ENCODE data around the gene CAND2. TPM values are rescaled to one million over a fixed set of nuclear protein-coding genes. Genes with fewer than 3 reads are reported as not detected.

Gene CAND2
- total and polyA plus RNA-seq, 9 of the 15 experiments (the other 6 are each of a cell fraction or from before 2014, with no cell fraction given), result 0.91 to 14.9 (median 4.3) TPM

DNA sequence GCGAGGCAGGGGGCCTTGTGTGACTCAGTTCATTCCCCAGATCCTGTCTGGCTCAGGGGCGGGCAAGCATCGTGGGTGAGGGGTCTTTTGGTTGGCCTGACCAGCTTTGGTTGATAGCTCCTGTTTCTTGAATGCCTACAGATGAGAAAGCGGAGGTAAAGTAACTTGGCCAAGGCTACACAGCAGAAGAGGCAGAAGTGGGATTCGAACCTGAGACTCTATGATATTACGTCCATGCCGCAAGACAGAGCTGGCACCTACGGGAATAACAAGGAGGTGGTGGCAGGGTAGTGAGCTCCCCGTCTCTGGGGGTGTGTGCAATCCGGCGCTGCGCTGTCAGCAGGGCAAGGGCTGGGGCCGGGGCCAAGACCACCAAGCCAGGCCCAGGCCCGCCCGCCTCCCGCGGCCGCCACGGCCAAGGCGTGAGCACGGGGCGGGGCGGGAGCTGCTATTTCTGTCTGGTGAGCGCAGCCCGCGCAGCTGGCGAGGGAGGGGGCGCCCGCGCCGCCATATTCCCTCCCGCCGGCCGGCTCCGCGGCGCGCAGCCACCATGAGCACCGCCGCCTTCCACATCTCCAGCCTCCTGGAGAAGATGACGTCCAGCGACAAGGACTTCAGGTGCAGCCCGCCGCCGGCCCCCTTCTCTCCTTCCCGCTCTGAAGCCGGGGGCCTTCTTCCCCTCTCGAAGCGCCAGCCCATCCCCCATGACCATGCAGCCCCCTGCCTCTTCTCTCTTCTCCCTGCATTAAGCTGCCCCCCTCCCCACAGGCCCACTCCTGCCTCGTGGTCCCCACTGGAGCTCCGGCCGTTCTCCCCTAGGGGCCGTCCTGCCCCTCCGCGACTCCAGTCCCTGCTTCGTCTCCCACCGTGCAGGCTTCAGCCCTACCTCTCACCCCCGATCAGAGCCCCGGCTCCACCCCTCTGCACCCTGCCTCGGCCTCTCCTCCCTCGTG, at the start of gene CAND2 (continued):
- TF ChIP-seq ZC3H8 (IDR thresholded peaks at IDR 0.05), result no peak
- TF ChIP-seq, protein P1, sequence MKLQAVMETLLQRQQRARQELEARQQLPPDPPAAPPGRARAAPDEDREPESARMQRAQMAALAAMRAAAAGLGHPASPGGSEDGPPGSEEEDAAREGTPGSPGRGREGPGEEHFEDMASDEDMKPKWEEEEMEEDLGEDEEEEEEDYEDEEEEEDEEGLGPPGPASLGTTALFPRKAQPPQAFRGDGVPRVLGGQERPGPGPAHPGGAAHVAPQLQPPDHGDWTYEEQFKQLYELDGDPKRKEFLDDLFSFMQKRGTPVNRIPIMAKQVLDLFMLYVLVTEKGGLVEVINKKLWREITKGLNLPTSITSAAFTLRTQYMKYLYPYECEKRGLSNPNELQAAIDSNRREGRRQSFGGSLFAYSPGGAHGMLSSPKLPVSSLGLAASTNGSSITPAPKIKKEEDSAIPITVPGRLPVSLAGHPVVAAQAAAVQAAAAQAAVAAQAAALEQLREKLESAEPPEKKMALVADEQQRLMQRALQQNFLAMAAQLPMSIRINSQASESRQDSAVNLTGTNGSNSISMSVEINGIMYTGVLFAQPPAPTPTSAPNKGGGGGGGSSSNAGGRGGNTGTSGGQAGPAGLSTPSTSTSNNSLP (IDR thresholded peaks at IDR 0.05; ENCODE audit: borderline replicate concordance, low read depth, low read length), result no peak
- TF ChIP-seq, protein P2, sequence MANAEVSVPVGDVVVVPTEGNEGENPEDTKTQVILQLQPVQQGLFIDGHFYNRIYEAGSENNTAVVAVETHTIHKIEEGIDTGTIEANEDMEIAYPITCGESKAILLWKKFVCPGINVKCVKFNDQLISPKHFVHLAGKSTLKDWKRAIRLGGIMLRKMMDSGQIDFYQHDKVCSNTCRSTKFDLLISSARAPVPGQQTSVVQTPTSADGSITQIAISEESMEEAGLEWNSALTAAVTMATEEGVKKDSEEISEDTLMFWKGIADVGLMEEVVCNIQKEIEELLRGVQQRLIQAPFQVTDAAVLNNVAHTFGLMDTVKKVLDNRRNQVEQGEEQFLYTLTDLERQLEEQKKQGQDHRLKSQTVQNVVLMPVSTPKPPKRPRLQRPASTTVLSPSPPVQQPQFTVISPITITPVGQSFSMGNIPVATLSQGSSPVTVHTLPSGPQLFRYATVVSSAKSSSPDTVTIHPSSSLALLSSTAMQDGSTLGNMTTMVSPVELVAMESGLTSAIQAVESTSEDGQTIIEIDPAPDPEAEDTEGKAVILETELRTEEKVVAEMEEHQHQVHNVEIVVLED (CRISPR knock-in tag; IDR thresholded peaks at IDR 0.05), result no peak
- no peak for TF ChIP-seq BACH1 (tag; IDR thresholded peaks at IDR 0.05)
- TF ChIP-seq ZNF253 (CRISPR knock-in tag; conservative IDR thresholded peaks at IDR 0.05), result no peak
- TF ChIP-seq, protein P3, sequence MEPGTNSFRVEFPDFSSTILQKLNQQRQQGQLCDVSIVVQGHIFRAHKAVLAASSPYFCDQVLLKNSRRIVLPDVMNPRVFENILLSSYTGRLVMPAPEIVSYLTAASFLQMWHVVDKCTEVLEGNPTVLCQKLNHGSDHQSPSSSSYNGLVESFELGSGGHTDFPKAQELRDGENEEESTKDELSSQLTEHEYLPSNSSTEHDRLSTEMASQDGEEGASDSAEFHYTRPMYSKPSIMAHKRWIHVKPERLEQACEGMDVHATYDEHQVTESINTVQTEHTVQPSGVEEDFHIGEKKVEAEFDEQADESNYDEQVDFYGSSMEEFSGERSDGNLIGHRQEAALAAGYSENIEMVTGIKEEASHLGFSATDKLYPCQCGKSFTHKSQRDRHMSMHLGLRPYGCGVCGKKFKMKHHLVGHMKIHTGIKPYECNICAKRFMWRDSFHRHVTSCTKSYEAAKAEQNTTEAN (CRISPR knock-in tag; IDR thresholded peaks at IDR 0.05), result no peak
- TF ChIP-seq, protein P4, sequence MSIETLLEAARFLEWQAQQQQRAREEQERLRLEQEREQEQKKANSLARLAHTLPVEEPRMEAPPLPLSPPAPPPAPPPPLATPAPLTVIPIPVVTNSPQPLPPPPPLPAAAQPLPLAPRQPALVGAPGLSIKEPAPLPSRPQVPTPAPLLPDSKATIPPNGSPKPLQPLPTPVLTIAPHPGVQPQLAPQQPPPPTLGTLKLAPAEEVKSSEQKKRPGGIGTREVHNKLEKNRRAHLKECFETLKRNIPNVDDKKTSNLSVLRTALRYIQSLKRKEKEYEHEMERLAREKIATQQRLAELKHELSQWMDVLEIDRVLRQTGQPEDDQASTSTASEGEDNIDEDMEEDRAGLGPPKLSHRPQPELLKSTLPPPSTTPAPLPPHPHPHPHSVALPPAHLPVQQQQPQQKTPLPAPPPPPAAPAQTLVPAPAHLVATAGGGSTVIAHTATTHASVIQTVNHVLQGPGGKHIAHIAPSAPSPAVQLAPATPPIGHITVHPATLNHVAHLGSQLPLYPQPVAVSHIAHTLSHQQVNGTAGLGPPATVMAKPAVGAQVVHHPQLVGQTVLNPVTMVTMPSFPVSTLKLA (conservative IDR thresholded peaks at IDR 0.05), result peak; percentile 28 to 74; a peak in 3 of 4 replicates
- TF ChIP-seq SLC30A9 (CRISPR knock-in tag; IDR thresholded peaks at IDR 0.05), result no peak
- no peak for TF ChIP-seq PRMT5 (CRISPR knock-in tag; IDR thresholded peaks at IDR 0.05)
- TF ChIP-seq L3MBTL2 (IDR thresholded peaks at IDR 0.05), result peak; percentile 88
- TF ChIP-seq ZFPM2 (CRISPR knock-in tag; IDR thresholded peaks at IDR 0.05), result no peak
- no peak for TF ChIP-seq POLR2H (tag; IDR thresholded peaks at IDR 0.05; ENCODE audit: low read depth)
- TF ChIP-seq FOXA1 (IDR thresholded peaks at IDR 0.05; ENCODE audit: borderline replicate concordance), result no peak
- TF ChIP-seq SREBF2 (CRISPR knock-in tag; IDR thresholded peaks at IDR 0.05), result peak; percentile 39; the same call in 1 of the 2 replicates
- TF ChIP-seq DIDO1 (tag; IDR thresholded peaks at IDR 0.05; ENCODE audit: low read depth), result no peak
- TF ChIP-seq FOXM1 (IDR thresholded peaks at IDR 0.05; ENCODE audit: low read depth), result no peak
- no peak; the same call in 1 of the 2 replicates for TF ChIP-seq FOXM1 (CRISPR knock-in tag; IDR thresholded peaks at IDR 0.05; ENCODE audit: low read depth)
- TF ChIP-seq, protein P5, sequence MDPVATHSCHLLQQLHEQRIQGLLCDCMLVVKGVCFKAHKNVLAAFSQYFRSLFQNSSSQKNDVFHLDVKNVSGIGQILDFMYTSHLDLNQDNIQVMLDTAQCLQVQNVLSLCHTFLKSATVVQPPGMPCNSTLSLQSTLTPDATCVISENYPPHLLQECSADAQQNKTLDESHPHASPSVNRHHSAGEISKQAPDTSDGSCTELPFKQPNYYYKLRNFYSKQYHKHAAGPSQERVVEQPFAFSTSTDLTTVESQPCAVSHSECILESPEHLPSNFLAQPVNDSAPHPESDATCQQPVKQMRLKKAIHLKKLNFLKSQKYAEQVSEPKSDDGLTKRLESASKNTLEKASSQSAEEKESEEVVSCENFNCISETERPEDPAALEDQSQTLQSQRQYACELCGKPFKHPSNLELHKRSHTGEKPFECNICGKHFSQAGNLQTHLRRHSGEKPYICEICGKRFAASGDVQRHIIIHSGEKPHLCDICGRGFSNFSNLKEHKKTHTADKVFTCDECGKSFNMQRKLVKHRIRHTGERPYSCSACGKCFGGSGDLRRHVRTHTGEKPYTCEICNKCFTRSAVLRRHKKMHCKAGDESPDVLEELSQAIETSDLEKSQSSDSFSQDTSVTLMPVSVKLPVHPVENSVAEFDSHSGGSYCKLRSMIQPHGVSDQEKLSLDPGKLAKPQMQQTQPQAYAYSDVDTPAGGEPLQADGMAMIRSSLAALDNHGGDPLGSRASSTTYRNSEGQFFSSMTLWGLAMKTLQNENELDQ (CRISPR knock-in tag; IDR thresholded peaks at IDR 0.05; ENCODE audit: borderline replicate concordance), result no peak
- no peak for TF ChIP-seq CHD1 (IDR thresholded peaks at IDR 0.05; ENCODE audit: low read length)

Measured in K562 (cell line).